Activated CD8-positive, alpha-beta T cell treated with anti-CD3 and anti-CD28 coated beads, Interleukin-2, amount 10 ng/mL, durations not matched to agents 7 days and 5 days (primary cell): ENCODE results near the gene RALGPS2. TPM values are rescaled to one million over a fixed set of nuclear protein-coding genes. Genes with fewer than 3 reads are reported as not detected.

Experiments
- ATAC-seq: fragments of 150-1000 bp; cut with Tn5 transposase; one replicate; pipeline ENCODE4 v1.10.0; 2021; ENCODE audit warnings: moderate library complexity
- CTCF ChIA-PET: fragments of 350-600 bp; sonication (Branson Sonifier 250); formaldehyde crosslinking; loops from one replicate; lab custom pipeline; 2021; ENCODE audit warnings: antibody characterized with exemption; lab: Charles Lee
- POLR2A ChIA-PET: fragments of 350-600 bp; sonication (Branson Sonifier 250); formaldehyde crosslinking; loops from one replicate; lab custom pipeline; 2021; ENCODE audit warnings: antibody characterized with exemption; lab: Charles Lee
- DNase-seq: peaks from one replicate; pipeline ENCODE4 v3.0.0-alpha.2; 2020
- H3K27ac Mint-ChIP-seq: one replicate; pipeline ENCODE4 v1.8.0; 2021; ENCODE audit warnings: mild to moderate bottlenecking, mixed read lengths
- H3K27me3 Mint-ChIP-seq: one replicate; pipeline ENCODE4 v1.8.0; 2021; ENCODE audit warnings: low read depth, mixed read lengths
- H3K36me3 Mint-ChIP-seq: one replicate; pipeline ENCODE4 v1.8.0; 2021; ENCODE audit warnings: low read depth, mixed read lengths
- H3K4me1 Mint-ChIP-seq: one replicate; pipeline ENCODE4 v1.8.0; 2021; ENCODE audit warnings: low read depth, mixed read lengths
- H3K4me3 Mint-ChIP-seq: one replicate; pipeline ENCODE4 v1.8.0; 2021; ENCODE audit warnings: mild to moderate bottlenecking, mixed read lengths
- H3K9me3 Mint-ChIP-seq: one replicate; pipeline ENCODE4 v1.8.0; 2022; ENCODE audit warnings: mixed read lengths; ENCODE audit not compliant: insufficient read depth
- microRNA-seq: library from miRNA; unstranded; fragments of <30 nt; microRNA quantifications from one replicate; pipeline ENCODE4 v1.2.0, GENCODE V29; 2022
- total RNA-seq, 2 experiments: library from RNA; stranded (reverse); gene quantifications; one replicate each; pipeline ENCODE4 v1.2.3, GENCODE V29; 2021

The RALGPS2 gene
- total RNA-seq, 2 experiments from 2014 or later, result 4.0 to 5.1 TPM

DNA sequence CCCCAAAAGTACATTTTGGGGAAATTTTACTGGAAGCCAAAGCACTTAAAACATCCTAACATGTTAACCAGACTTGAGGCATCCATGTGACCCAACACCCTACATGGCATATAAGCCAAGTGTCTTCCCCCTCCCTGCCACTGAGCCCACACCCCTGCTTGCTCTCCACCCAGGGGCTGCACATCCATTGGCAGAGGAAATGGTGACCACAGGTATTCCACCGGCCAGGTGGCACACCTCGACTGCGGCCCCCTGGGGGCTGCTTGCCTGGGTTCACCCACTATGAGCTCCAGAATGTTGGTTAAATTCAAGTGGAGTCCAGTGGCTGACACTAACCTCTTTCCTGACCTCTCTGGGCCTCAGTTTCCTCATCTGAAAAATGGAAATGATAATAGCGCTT lies 236.3 kb downstream of the RALGPS2 start:
- ATAC-seq, result no peak
- POLR2A ChIA-PET, result no interaction called here
- Mint-ChIP-seq H3K36me3 (no peaks in the 10 kb centered on the region), H3K4me1 (no peaks in the 10 kb centered on the region), H3K9me3 (peaks cover 4% of the 10 kb centered on the region), H3K4me3 (no peak overlapping the region), H3K27ac (no peak overlapping the region), H3K27me3 (no peaks in the 10 kb centered on the region)
- CTCF ChIA-PET, result no interaction called here
- no peak for DNase-seq

DNA sequence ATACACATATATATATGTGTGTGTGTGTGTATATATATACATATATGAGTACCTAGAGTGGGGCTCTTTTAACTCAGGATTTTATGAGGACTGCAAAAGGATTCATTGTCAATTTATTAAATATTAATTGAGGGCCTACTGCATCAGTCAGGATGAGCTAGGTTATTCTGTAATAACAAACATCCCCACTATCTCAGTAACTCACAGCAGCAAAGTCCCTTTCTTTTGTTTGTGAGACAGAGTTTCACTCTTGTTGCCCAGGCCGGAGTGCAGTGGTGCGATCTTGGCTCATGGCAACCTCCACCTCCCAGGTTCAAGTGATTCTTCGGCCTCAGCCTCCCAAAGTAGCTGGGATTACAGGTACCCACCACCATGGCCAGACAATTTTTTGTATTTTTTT lies 236.8 kb downstream of the RALGPS2 start:
- ATAC-seq (no peak), DNase-seq (no peak)
- ChIA-PET CTCF (no interaction called here), POLR2A (no interaction called here)
- Mint-ChIP-seq H3K27ac (no peak overlapping the region), H3K4me3 (no peak overlapping the region), H3K4me1 (no peaks in the 10 kb centered on the region), H3K27me3 (no peaks in the 10 kb centered on the region), H3K36me3 (no peaks in the 10 kb centered on the region), H3K9me3 (peaks cover 4% of the 10 kb centered on the region)

DNA sequence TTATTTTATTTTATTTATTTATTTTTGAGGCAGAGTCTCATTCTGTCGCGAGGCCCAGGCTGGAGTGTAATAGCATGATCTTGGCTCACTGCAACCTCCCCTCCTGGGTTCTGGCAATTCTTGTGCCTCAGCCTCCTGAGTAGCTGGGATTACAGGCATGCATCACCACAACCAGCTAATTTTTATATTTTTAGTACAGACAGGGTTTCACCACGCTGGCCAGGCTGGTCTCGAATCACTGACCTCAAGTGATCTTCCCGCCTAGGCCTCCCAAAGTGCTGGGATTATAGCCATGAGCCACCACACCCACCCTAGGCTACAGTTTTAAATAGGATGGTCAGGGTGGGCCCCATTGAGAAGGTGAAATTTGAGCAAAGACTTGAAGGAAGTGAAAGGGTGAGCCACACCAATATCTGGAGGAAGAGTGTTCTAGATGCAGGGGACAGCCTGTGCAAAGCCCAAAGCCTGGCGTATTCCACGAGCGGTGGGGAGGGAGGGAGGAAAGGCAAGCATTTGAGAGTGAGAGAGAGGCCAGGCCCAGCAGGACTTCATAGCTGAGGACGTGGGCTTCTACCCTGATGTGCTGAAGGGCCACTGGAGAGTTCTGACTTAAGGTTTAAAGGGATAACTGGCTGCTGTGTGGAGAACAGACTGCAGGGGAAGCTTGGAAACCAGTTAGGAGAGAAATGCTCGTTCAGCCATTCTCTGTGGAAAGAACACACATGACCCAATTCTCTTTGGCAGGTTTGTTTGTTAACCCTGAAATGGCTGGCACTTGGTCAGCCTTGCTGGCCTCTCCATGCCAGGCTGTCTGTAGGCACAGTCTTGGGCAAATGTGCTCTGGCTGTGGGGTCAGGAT lies 238.0 kb downstream of the RALGPS2 start:
- CTCF ChIA-PET, result no interaction called here
- no peaks in the 10 kb centered on the region for H3K36me3 Mint-ChIP-seq
- DNase-seq (no peak), ATAC-seq (no peak)
- no peaks in the 10 kb centered on the region for H3K27me3 Mint-ChIP-seq
- POLR2A ChIA-PET, result no interaction called here
- H3K4me3 Mint-ChIP-seq, result no peak overlapping the region
- no peak overlapping the region for H3K27ac Mint-ChIP-seq
- H3K9me3 Mint-ChIP-seq, result peaks cover 4% of the 10 kb centered on the region
- H3K4me1 Mint-ChIP-seq, result no peaks in the 10 kb centered on the region

DNA sequence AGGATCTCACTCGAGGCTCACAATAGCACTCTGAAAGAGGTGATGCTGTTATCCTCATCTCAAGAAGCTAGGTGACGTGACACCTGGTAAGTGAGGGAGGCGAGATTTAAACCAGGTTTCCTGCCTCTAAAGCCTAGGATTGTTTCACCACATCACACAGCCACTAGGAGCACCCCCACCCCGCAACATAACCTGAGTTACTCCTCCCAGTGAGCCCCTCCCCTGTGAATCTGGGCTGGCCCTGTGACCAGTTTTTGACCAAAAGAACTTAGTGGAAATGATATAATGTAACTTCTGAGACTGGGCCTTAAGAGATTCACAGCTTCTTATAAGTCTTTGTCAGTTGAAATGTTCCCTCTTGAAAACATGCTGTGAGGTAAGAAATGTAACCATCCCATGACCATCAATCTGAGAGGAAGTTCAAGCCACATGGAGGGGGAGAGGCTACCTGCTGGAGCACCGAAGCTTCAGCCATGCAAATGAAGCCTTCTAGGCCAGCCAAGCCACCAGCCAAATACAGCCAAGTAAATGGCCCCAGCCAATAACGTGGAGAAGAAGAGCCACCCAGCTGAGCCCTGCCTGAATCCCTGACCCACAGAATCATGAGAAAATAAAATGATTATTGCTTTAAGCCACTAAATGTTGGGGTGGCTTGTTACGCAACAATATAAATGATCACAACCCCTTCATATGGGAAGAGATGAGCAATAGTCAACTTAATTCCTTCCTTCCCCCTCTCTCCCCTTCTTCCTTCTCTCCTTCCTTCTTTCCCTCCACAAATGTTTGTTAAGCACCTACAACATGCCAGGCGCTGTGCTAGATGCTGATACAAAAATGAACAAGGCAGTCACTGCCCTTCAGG lies 239.7 kb downstream of the RALGPS2 start:
- H3K4me3 Mint-ChIP-seq, result no peak overlapping the region
- ChIA-PET CTCF (interaction anchor here (0.6 kb wide), 1 partner anchor 153 kb away, joined by 3 read pairs; no protein-coding TSS in a partner anchor), POLR2A (no interaction called here)
- no peaks in the 10 kb centered on the region for H3K36me3 Mint-ChIP-seq
- ATAC-seq (no peak), DNase-seq (no peak)
- no peak overlapping the region for H3K27ac Mint-ChIP-seq
- H3K9me3 Mint-ChIP-seq, result peaks cover 4% of the 10 kb centered on the region
- no peaks in the 10 kb centered on the region for H3K4me1 Mint-ChIP-seq
- no peaks in the 10 kb centered on the region for H3K27me3 Mint-ChIP-seq

DNA sequence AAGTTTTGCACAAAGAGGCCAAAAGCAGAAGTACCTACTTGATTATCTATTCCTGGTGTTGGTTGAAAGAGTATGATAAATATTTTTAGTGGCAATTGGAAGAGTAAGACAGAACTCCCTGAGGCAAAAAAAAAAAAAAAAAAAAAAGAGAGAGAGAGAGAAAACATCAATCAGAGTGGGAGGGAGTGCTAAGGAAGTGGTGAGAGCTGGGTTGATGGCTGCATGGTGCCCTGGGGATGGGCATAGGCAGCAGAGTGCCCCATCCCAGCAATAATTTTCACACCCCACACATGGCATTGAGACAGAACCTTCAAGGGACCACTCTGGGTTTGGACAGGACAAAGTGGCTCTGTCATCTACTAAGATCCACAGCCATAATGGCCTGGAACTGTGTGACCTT lies 241.3 kb downstream of the RALGPS2 start:
- Mint-ChIP-seq H3K27ac (no peak overlapping the region), H3K36me3 (no peaks in the 10 kb centered on the region), H3K9me3 (no peaks in the 10 kb centered on the region), H3K4me3 (no peak overlapping the region), H3K27me3 (no peaks in the 10 kb centered on the region), H3K4me1 (no peaks in the 10 kb centered on the region)
- ChIA-PET CTCF (no interaction called here), POLR2A (no interaction called here)
- ATAC-seq (no peak), DNase-seq (no peak)

DNA sequence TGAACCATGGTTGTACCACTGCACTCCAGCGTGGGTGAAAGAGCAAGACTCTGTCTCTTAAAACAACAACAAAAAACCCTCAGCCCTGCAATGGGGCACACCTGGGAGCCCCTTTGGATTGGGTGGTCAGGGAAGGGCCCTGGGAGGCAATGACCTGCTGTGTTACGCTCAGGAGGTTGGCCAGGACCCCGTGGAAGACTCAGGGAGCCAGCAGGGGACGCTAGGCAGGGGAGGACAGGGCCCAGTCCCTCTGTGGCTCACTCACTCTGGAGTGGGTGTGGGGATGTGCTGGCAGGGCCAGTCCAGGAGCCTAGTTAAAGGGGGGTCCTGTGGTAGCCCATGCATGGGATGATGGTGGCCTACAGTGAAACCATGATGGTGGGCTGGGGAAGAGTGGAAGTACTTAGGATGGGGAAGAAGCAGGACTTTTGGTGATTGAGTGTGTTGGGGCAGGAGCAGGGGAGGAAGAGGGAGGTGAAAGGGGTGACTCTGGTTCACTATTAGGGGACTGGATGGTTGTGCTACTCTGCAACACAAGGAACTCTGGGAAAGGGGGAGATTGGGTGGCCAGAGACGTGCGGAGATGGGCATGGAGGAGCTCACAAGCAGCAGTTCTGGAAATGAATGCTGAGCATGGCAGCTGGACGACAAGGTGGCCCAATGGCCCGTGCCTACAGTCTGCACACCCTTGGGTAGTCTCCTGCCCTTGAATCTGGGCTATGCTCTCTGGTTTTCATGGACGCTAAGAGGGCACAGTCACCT lies 244.4 kb downstream of the RALGPS2 start:
- Mint-ChIP-seq H3K9me3 (no peaks in the 10 kb centered on the region), H3K27ac (no peak overlapping the region), H3K4me1 (peaks cover 16% of the 10 kb centered on the region), H3K4me3 (no peak overlapping the region), H3K36me3 (no peaks in the 10 kb centered on the region), H3K27me3 (peaks cover 2% of the 10 kb centered on the region)
- ATAC-seq (no peak), DNase-seq (no peak)
- ChIA-PET CTCF (no interaction called here), POLR2A (no interaction called here)

DNA sequence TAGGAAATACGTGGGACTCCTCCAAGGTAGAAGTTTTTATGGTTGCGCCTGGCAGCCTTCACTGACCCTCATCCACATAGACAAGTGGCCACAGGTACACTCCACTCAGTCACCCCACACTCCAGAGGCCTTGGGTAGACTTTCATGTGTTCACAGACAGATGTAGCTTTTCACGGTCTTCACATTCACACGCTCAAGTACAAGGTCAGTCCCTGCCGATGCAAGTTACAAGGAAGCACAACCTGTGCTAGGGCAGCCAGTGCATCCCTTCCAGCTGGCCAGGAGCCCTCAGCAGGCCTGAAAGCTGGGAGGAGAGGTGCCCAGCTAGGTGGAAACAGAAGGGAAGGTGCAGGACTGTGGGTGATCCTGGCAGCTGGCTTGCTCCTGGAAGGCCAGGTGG lies 245.1 kb downstream of the RALGPS2 start:
- POLR2A ChIA-PET, result no interaction called here

More for the DNA sequence above, 245.1 kb downstream of the RALGPS2 start:
- peaks cover 2% of the 10 kb centered on the region for H3K27me3 Mint-ChIP-seq
- no peaks in the 10 kb centered on the region for H3K36me3 Mint-ChIP-seq
- ATAC-seq (no peak), DNase-seq (no peak)
- H3K27ac Mint-ChIP-seq, result no peak overlapping the region
- CTCF ChIA-PET, result no interaction called here
- H3K9me3 Mint-ChIP-seq, result peaks cover 5% of the 10 kb centered on the region
- H3K4me1 Mint-ChIP-seq, result peaks cover 16% of the 10 kb centered on the region
- H3K4me3 Mint-ChIP-seq, result no peak overlapping the region

Small RNA genes lying within 50 kb of the gene (microRNA-seq; reads per million reads assigned to microRNA genes)
- gene MIR4424, result not detected

Other genes with a start within 250 kb of the RALGPS2 start
- gene CLEC20A, start 228.3 kb upstream of the RALGPS2 start, total RNA-seq, result not detected
- not detected for gene TEX35, start 212.1 kb upstream of the RALGPS2 start, total RNA-seq
- gene ANGPTL1, start 145.8 kb downstream of the RALGPS2 start, total RNA-seq, result not detected